Keratinocyte (primary cell): Measurements from ENCODE around the gene ASB15. TPM values are rescaled to one million over a fixed set of nuclear protein-coding genes. Genes with fewer than 3 reads are reported as not detected.
A peak's percentile ranks its signal among the peaks of the same experiment; 100 is the strongest.

Experiments used
- DNase-seq: peaks from one replicate; pipeline ENCODE4 v3.0.0-alpha.2; 2011; ENCODE audit warnings: low read depth, missing footprints, low spot score
- FAIRE-seq: peaks from 2 replicates; lab custom pipeline; 2011; peaks lifted over from hg19 to GRCh38; lab: Jason Lieb, UNC
- H2AFZ ChIP-seq: 2 replicates; pipeline ENCODE4 v1.6.0; 2012; ENCODE audit warnings: low read length, control low read depth, inconsistent platforms; ENCODE audit not compliant: control insufficient read depth
- H3K27ac ChIP-seq: 2 replicates; pipeline ENCODE4 v1.5.1; 2011; ENCODE audit warnings: low read length; ENCODE audit not compliant: control insufficient read depth, insufficient read depth
- H3K27me3 ChIP-seq: 3 replicates; pipeline ENCODE4 v1.6.0; 2011; ENCODE audit warnings: low read length; ENCODE audit not compliant: control insufficient read depth, insufficient read depth; ENCODE audit errors: extremely low read depth
- H3K36me3 ChIP-seq, 2 experiments: 2 replicates in 1 of 2; 3 replicates in 1 of 2; pipeline ENCODE4 v1.5.1; 2011; ENCODE audit warnings: low read length in 2 of 2, mild to moderate bottlenecking in 1 of 2; ENCODE audit not compliant: control insufficient read depth in 2 of 2, insufficient read depth in 2 of 2; ENCODE audit errors: extremely low read depth in 1 of 2
- H3K4me1 ChIP-seq: 3 replicates; pipeline ENCODE4 v1.5.1; 2011; ENCODE audit warnings: low read length; ENCODE audit not compliant: control insufficient read depth, insufficient read depth; ENCODE audit errors: extremely low read depth
- H3K4me2 ChIP-seq: 3 replicates; pipeline ENCODE4 v1.6.0; 2011; ENCODE audit warnings: low read depth, low read length; ENCODE audit not compliant: control insufficient read depth, insufficient read depth; ENCODE audit errors: extremely low read depth
- H3K4me3 ChIP-seq, 3 experiments: fragments of 200-600 bp in 1 of 3; sonication (generic) in 1 of 3; 2 replicates in 2 of 3; 3 replicates in 1 of 3; pipeline ENCODE4 v1.5.1; 2011 to 2016; ENCODE audit warnings: low read length in 3 of 3, mild to moderate bottlenecking in 3 of 3, control low read depth in 2 of 3, inconsistent platforms in 1 of 3, low read depth in 1 of 3, mixed read lengths in 1 of 3, mixed run types in 1 of 3, moderate library complexity in 1 of 3; ENCODE audit not compliant: control insufficient read depth in 2 of 3, insufficient read depth in 2 of 3; ENCODE audit errors: extremely low read depth in 1 of 3
- H3K79me2 ChIP-seq: 2 replicates; pipeline ENCODE4 v1.6.0; 2012; ENCODE audit warnings: low read length; ENCODE audit not compliant: control insufficient read depth, insufficient read depth
- H3K9ac ChIP-seq: 3 replicates; pipeline ENCODE4 v1.6.0; 2011; ENCODE audit warnings: low read length; ENCODE audit not compliant: control insufficient read depth, insufficient read depth; ENCODE audit errors: extremely low read depth
- H3K9me1 ChIP-seq: 3 replicates; pipeline ENCODE4 v1.6.0; 2011; ENCODE audit warnings: low read length; ENCODE audit not compliant: control insufficient read depth, insufficient read depth; ENCODE audit errors: extremely low read depth
- H3K9me3 ChIP-seq: 2 replicates; pipeline ENCODE4 v1.5.1; 2012; ENCODE audit warnings: low read depth, low read length; ENCODE audit not compliant: control insufficient read depth
- H4K20me1 ChIP-seq: 3 replicates; pipeline ENCODE4 v1.6.0; 2011; ENCODE audit warnings: low read length; ENCODE audit not compliant: control insufficient read depth, insufficient read depth; ENCODE audit errors: extremely low read depth
- CTCF ChIP-seq, 3 experiments: IDR thresholded peaks in 1 of 3; conservative IDR thresholded peaks in 1 of 3; optimal IDR thresholded peaks in 1 of 3; 2 replicates in 2 of 3; 3 replicates in 1 of 3; pipeline versions ENCODE3 to v1.5.1; 2011; ENCODE audit warnings: low read length in 3 of 3, mild to moderate bottlenecking in 3 of 3, moderate library complexity in 2 of 3, control low read depth in 1 of 3, inconsistent platforms in 1 of 3; ENCODE audit not compliant: insufficient read depth in 2 of 3; ENCODE audit errors: extremely low read depth in 1 of 3
- EZH2 ChIP-seq: IDR thresholded peaks from one replicate; pipeline ENCODE4 v1.6.1; 2012; ENCODE audit warnings: inconsistent platforms, mild to moderate bottlenecking, low read length, moderate library complexity
- dilution Hi-C: fragments of 300-500 bp; cut with MboI; formaldehyde crosslinking; loops from one replicate; pipeline ENCODE4 v1.7.0; 2020; ENCODE audit warnings: low sequenced_read_pairs; ENCODE audit not compliant: extremely low pct_ligation_motif_present
- polyA plus RNA-seq, 5 experiments: library from polyadenylated mRNA; depleted of rRNA in 3 of 5; stranded (reverse) in 3 of 5; stranded (forward) in 1 of 5; unstranded in 1 of 5; fragments of >200 nt; gene quantifications; 1 replicate in 1 of 5; 2 replicates in 3 of 5; 3 replicates in 1 of 5; pipeline versions ENCODE4 v1.2.1 to v1.2.3, GENCODE V29; 2011 to 2012; ENCODE audit warnings: missing spikeins in 2 of 5, low read depth in 1 of 5, low replicate concordance in 1 of 5

The ASB15 gene
- polyA plus RNA-seq, 1 donor (not counting 4 experiments of a cell fraction or from before 2014, with no cell fraction given): not detected

GRCh38 chr7:123674399-123675180 is 73.0 kb downstream of the ASB15 start:
- Histone ChIP-seq H3K27me3 (no peaks in the 10 kb centered on the region), H3K9ac (peak overlapping the region; percentile 40), H3K9me1 (no peaks in the 10 kb centered on the region), H4K20me1 (no peaks in the 10 kb centered on the region), H3K36me3 (no peaks in the 10 kb centered on the region), H3K27ac (peak overlapping the region; percentile 80), H3K4me1 (peaks cover 29% of the 10 kb centered on the region), H3K79me2 (no peaks in the 10 kb centered on the region), H3K9me3 (no peaks in the 10 kb centered on the region), H2AFZ (no peak overlapping the region), H3K4me3 (peak overlapping the region in 1 of 3 experiments; percentile 11), H3K4me2 (peak overlapping the region; percentile 76)
- FAIRE-seq (peak; percentile 85), DNase-seq (peak; percentile 60)
- TF ChIP-seq EZH2 (no peak), CTCF (optimal IDR thresholded peaks at IDR 0.05 in 1 of 3, IDR thresholded peaks at IDR 0.05 in 1 of 3, conservative IDR thresholded peaks at IDR 0.05 in 1 of 3; ENCODE audit: extremely low read depth in 1 of 3, insufficient read depth in 2 of 3, low read length in 3 of 3) (no peak)
- dilution Hi-C loops: no loop called here

GRCh38 chr7:123675181-123675473 is 73.5 kb downstream of the ASB15 start:
- dilution Hi-C loops: no loop called here
- H3K4me2 ChIP-seq: peak overlapping the region; percentile 76
- H4K20me1 ChIP-seq: no peaks in the 10 kb centered on the region
- no peaks in the 10 kb centered on the region for H3K27me3 ChIP-seq
- DNase-seq (no peak), FAIRE-seq (no peak)
- H3K9ac ChIP-seq: peak overlapping the region; percentile 12
- peak overlapping the region; percentile 80 for H3K27ac ChIP-seq
- H2AFZ ChIP-seq: no peak overlapping the region
- H3K4me1 ChIP-seq: peaks cover 29% of the 10 kb centered on the region
- no peak for TF ChIP-seq EZH2
- TF ChIP-seq CTCF (optimal IDR thresholded peaks at IDR 0.05 in 1 of 3, IDR thresholded peaks at IDR 0.05 in 1 of 3, conservative IDR thresholded peaks at IDR 0.05 in 1 of 3; ENCODE audit: extremely low read depth in 1 of 3, insufficient read depth in 2 of 3, low read length in 3 of 3): no peak
- no peaks in the 10 kb centered on the region for H3K36me3 ChIP-seq
- peak overlapping the region in 1 of 3 experiments; percentile 5 for H3K4me3 ChIP-seq
- no peaks in the 10 kb centered on the region for H3K9me3 ChIP-seq
- H3K9me1 ChIP-seq: no peaks in the 10 kb centered on the region
- H3K79me2 ChIP-seq: no peaks in the 10 kb centered on the region
